Calu3 (cell line): ENCODE measurements around the gene ZNF593OS. TPM values are rescaled to one million over a fixed set of nuclear protein-coding genes. Genes with fewer than 3 reads are reported as not detected.

Source experiments
- BruUV-seq: library from RNA; stranded (reverse); fragments of 400-500 nt; replicated peaks from 2 replicates; lab custom pipeline; 2021; lab: Mats Ljungman, UMichigan
- CTCF ChIA-PET: fragments of 300-600 bp; sonication (Branson Sonifier 250); formaldehyde crosslinking; loops from one replicate; lab custom pipeline; 2022; ENCODE audit warnings: antibody characterized with exemption; lab: Charles Lee
- DNase-seq: peaks from one replicate; pipeline ENCODE4 v3.0.0; 2022
- H3K27ac Mint-ChIP-seq: one replicate; pipeline ENCODE4 v1.8.0; 2022; ENCODE audit warnings: mixed read lengths; ENCODE audit not compliant: unreplicated experiment
- H3K27me3 Mint-ChIP-seq: one replicate; pipeline ENCODE4 v1.8.0; 2022; ENCODE audit warnings: mixed read lengths; ENCODE audit not compliant: unreplicated experiment
- H3K36me3 Mint-ChIP-seq: one replicate; pipeline ENCODE4 v1.8.0; 2022; ENCODE audit warnings: mild to moderate bottlenecking, moderate library complexity, mixed read lengths; ENCODE audit not compliant: insufficient read depth, unreplicated experiment
- H3K4me1 Mint-ChIP-seq: one replicate; pipeline ENCODE4 v1.8.0; 2022; ENCODE audit warnings: mild to moderate bottlenecking, low read depth, mixed read lengths; ENCODE audit not compliant: unreplicated experiment
- H3K4me3 Mint-ChIP-seq: one replicate; pipeline ENCODE4 v1.8.0; 2022; ENCODE audit warnings: mild to moderate bottlenecking, low read depth, moderate library complexity, mixed read lengths; ENCODE audit not compliant: unreplicated experiment
- H3K9me3 Mint-ChIP-seq: one replicate; pipeline ENCODE4 v1.8.0; 2022; ENCODE audit warnings: low read depth, mixed read lengths; ENCODE audit not compliant: unreplicated experiment
- CTCF ChIP-seq: fragments of 200-600 bp; IDR thresholded peaks from one replicate; pipeline ENCODE4 v1.8.0; 2022; ENCODE audit warnings: antibody characterized with exemption; ENCODE audit not compliant: unreplicated experiment
- intact Hi-C: fragments of 100-400 bp; cut with micrococcal nuclease; formaldehyde crosslinking; loops from one replicate; pipeline ENCODE4 v1.10.0; 2022; ENCODE audit not compliant: unreplicated experiment
- total RNA-seq: library from RNA; stranded (reverse); gene quantifications from 2 replicates; pipeline ENCODE4 v1.2.3, GENCODE V29; 2022

ZNF593OS gene
- total RNA-seq, 1 experiment from 2014 or later = not detected

- intact Hi-C loops = no loop called here
- CTCF ChIA-PET = no interaction called here
- Mint-ChIP-seq H3K27me3 (peaks cover 27% of the 10 kb centered on the region), H3K4me1 (no peaks in the 10 kb centered on the region), H3K27ac (no peak overlapping the region), H3K4me3 (no peak overlapping the region), H3K9me3 (no peaks in the 10 kb centered on the region), H3K36me3 (no peaks in the 10 kb centered on the region)
- no TSS peak for BruUV-seq
- DNase-seq = no peak
- no peak for TF ChIP-seq CTCF
Observed at GRCh38 chr1:26156285-26157038, 15.2 kb downstream of the ZNF593OS start.

GRCh38 chr1:26155370-26156284 is 16.0 kb downstream of the ZNF593OS start:
- Mint-ChIP-seq H3K27ac (no peak overlapping the region), H3K27me3 (peaks cover 27% of the 10 kb centered on the region), H3K36me3 (no peaks in the 10 kb centered on the region), H3K9me3 (no peaks in the 10 kb centered on the region), H3K4me3 (no peak overlapping the region), H3K4me1 (no peaks in the 10 kb centered on the region)
- no peak for DNase-seq
- CTCF ChIA-PET = no interaction called here
- intact Hi-C loops = no loop called here
- BruUV-seq = no TSS peak
- no peak for TF ChIP-seq CTCF

- BruUV-seq = no TSS peak
- CTCF ChIA-PET = no interaction called here
- H3K4me3 Mint-ChIP-seq = no peak overlapping the region
Observed at GRCh38 chr1:26154750-26155149, 16.9 kb downstream of the ZNF593OS start.

More at GRCh38 chr1:26154750-26155149, 16.9 kb downstream of the ZNF593OS start:
- Mint-ChIP-seq H3K4me1 (no peaks in the 10 kb centered on the region), H3K36me3 (no peaks in the 10 kb centered on the region), H3K27ac (no peak overlapping the region), H3K27me3 (peaks cover 35% of the 10 kb centered on the region), H3K9me3 (no peaks in the 10 kb centered on the region)
- no peak for TF ChIP-seq CTCF
- intact Hi-C loops = no loop called here
- no peak for DNase-seq
